DND-41 (cell line): ENCODE measurements around the gene MORN5.

Source experiments
- CTCF ChIP-seq: IDR thresholded peaks from 2 replicates; pipeline ENCODE4 v1.5.1; 2012; ENCODE audit warnings: borderline replicate concordance, low read length, moderate library complexity, mild to moderate bottlenecking; ENCODE audit not compliant: poor library complexity, severe bottlenecking; ENCODE audit errors: extremely low read depth
- EZH2 ChIP-seq: IDR thresholded peaks from 3 replicates; pipeline ENCODE4 v1.6.1; 2012; ENCODE audit warnings: borderline replicate concordance, low read depth, mild to moderate bottlenecking, moderate library complexity, low read length, inconsistent platforms; ENCODE audit not compliant: severe bottlenecking

GRCh38 chr9:122138560-122139268 is 21.0 kb upstream of the MORN5 start:
- TF ChIP-seq CTCF: no peak
- TF ChIP-seq EZH2: no peak
